GM12878 (cell line): ENCODE measurements around the gene SACS. TPM values are rescaled to one million over a fixed set of nuclear protein-coding genes. Genes with fewer than 3 reads are reported as not detected.

Experiments
- ATAC-seq: fragments of 200-7000 bp; cut with Tn5 transposase; 3 replicates; pipeline ENCODE4 v1.9.1; 2020; ENCODE audit warnings: mild to moderate bottlenecking, moderate library complexity
- BruUV-seq: library from RNA; stranded (reverse); fragments of 400-500 nt; replicated peaks from 2 replicates; lab custom pipeline; 2021; lab: Mats Ljungman, UMichigan
- CTCF ChIA-PET: fragments of 300-600 bp; sonication (Branson Sonifier 250); formaldehyde crosslinking; extraction: SDS; loops from one replicate; lab custom pipeline; 2021; ENCODE audit warnings: inconsistent platforms; lab: Yijun Ruan, JAX
- POLR2A ChIA-PET: fragments of 350-600 bp; formaldehyde crosslinking; extraction: SDS; loops from one replicate; lab custom pipeline; 2021; ENCODE audit warnings: inconsistent platforms; lab: Charles Lee
- RAD21 ChIA-PET: fragments of 300-600 bp; sonication (Branson Sonifier 250); formaldehyde crosslinking; loops from one replicate; lab custom pipeline; 2023; ENCODE audit warnings: antibody characterized with exemption; ENCODE audit not compliant: unreplicated experiment; lab: Charles Lee
- SMC1A ChIA-PET: fragments of 300-600 bp; sonication (Branson Sonifier 250); formaldehyde crosslinking; loops from one replicate; lab custom pipeline; 2023; ENCODE audit not compliant: unreplicated experiment, uncharacterized antibody; lab: Charles Lee
- DNase-seq: peaks from one replicate; pipeline ENCODE4 v3.0.0-alpha.2; 2011; ENCODE audit warnings: low read depth, low spot score
- FAIRE-seq: peaks from 3 replicates; lab custom pipeline; 2011; peaks lifted over from hg19 to GRCh38; lab: Jason Lieb, UNC
- H2AFZ ChIP-seq: 2 replicates; pipeline ENCODE4 v1.6.0; 2011; ENCODE audit warnings: low read depth, low read length, control low read depth; ENCODE audit not compliant: control insufficient read depth
- H3K27ac ChIP-seq: 2 replicates; pipeline ENCODE4 v1.5.1; 2011; ENCODE audit warnings: control low read depth; ENCODE audit not compliant: control insufficient read depth, insufficient read depth
- H3K27me3 ChIP-seq, 2 experiments: replicated peaks in 1 of 2; 2 replicates each; pipeline versions ENCODE4 v1.6.0 to v1.6.1; 2011; ENCODE audit warnings: low read length in 1 of 2; ENCODE audit not compliant: control insufficient read depth in 2 of 2, insufficient read depth in 2 of 2
- H3K36me3 ChIP-seq, 2 experiments: 2 replicates each; pipeline ENCODE4 v1.5.1; 2011; ENCODE audit warnings: low read length in 1 of 2; ENCODE audit not compliant: control insufficient read depth in 2 of 2, insufficient read depth in 2 of 2
- H3K4me1 ChIP-seq: 2 replicates; pipeline ENCODE4 v1.6.1; 2011; ENCODE audit warnings: mild to moderate bottlenecking, low read length, moderate library complexity, mixed read lengths; ENCODE audit not compliant: control insufficient read depth, insufficient read depth
- H3K4me2 ChIP-seq: 2 replicates; pipeline ENCODE4 v1.6.0; 2011; ENCODE audit warnings: control low read depth; ENCODE audit not compliant: control insufficient read depth, insufficient read depth
- H3K4me3 ChIP-seq: fragments of 200-600 bp; sonication (generic); 2 replicates; pipeline ENCODE4 v1.5.1; 2016
- H3K79me2 ChIP-seq: 2 replicates; pipeline ENCODE4 v1.6.0; 2011; ENCODE audit warnings: low read length; ENCODE audit not compliant: control insufficient read depth, insufficient read depth
- H3K9ac ChIP-seq: 2 replicates; pipeline ENCODE4 v1.8.0; 2011; ENCODE audit warnings: low read length, control low read depth, mixed read lengths; ENCODE audit not compliant: control insufficient read depth, insufficient read depth
- H3K9me3 ChIP-seq: replicated peaks from 3 replicates; pipeline ENCODE4 v1.5.1; 2011; ENCODE audit warnings: mild to moderate bottlenecking, low read length; ENCODE audit not compliant: control insufficient read depth, insufficient read depth
- H4K20me1 ChIP-seq: 2 replicates; pipeline ENCODE4 v1.6.0; 2011; ENCODE audit not compliant: control insufficient read depth, insufficient read depth
- ATF7 ChIP-seq: fragments of 450-650 bp; IDR thresholded peaks from 2 replicates; pipeline ENCODE4 v1.6.1; 2016; ENCODE audit warnings: low read depth, mild to moderate bottlenecking
- IKZF2 ChIP-seq, 2 experiments: fragments of 450-650 bp; IDR thresholded peaks; 2 replicates each; pipeline ENCODE4 v1.6.1; 2017; ENCODE audit warnings: mild to moderate bottlenecking in 2 of 2, moderate library complexity in 2 of 2
- LARP7 ChIP-seq: fragments of 450-650 bp; IDR thresholded peaks from 2 replicates; pipeline ENCODE4 v1.6.1; 2017; ENCODE audit warnings: mild to moderate bottlenecking
- MXI1 ChIP-seq: fragments of 150-350 bp; IDR thresholded peaks from 2 replicates; pipeline ENCODE4 v1.6.1; 2011; ENCODE audit warnings: low read depth, mild to moderate bottlenecking, inconsistent platforms, low read length, improper control_type of control experiment
- NR2C2 ChIP-seq: IDR thresholded peaks from 2 replicates; pipeline ENCODE4 v1.6.1; 2011; ENCODE audit warnings: borderline replicate concordance, low read depth; ENCODE audit not compliant: control insufficient read depth, insufficient read length
- RFX5 ChIP-seq: IDR thresholded peaks from 2 replicates; pipeline ENCODE4 v1.6.1; 2011; ENCODE audit warnings: low read depth, low read length, improper control_type of control experiment
- SMAD1 ChIP-seq: fragments of 450-650 bp; IDR thresholded peaks from 2 replicates; pipeline ENCODE4 v1.6.1; 2018; ENCODE audit warnings: mild to moderate bottlenecking, low read depth; ENCODE audit not compliant: partially characterized antibody
- ZBTB4 ChIP-seq: fragments of 450-650 bp; formaldehyde crosslinking; IDR thresholded peaks from 2 replicates; pipeline ENCODE4 v1.4.0; 2022; ENCODE audit warnings: mild to moderate bottlenecking, moderate library complexity
- WGBS: methylation state at CpG from one replicate; pipeline ENCODE4 v1.1.6; 2016; ENCODE audit warnings: low lambda C conversion rate; ENCODE audit not compliant: insufficient replicate concordance, insufficient coverage; ENCODE audit errors: missing lambda C conversion rate; 5-methylcytosine and 5-hydroxymethylcytosine counted together
- in situ Hi-C: fragments of 300-500 bp; cut with MboI; formaldehyde crosslinking; loops from 9 replicates; pipeline ENCODE4 v1.14.3; 2018; ENCODE audit warnings: mixed read lengths
- intact Hi-C: fragments of 100-400 bp; cut with micrococcal nuclease; formaldehyde crosslinking; loops from one replicate; pipeline ENCODE4 v1.14.2; 2022; ENCODE audit not compliant: unreplicated experiment
- polyA plus RNA-seq, 11 experiments: library from polyadenylated mRNA; depleted of rRNA in 4 of 11; unstranded in 6 of 11; stranded (reverse) in 5 of 11; fragments of >200 nt; fragmentation: Nextera tagmentation in 4 of 11; fragmentation: Illumina TruSeq in 1 of 11; extraction: Ambion mirVana in 4 of 11; extraction: Trizol in 1 of 11; gene quantifications; 1 replicate in 1 of 11; 2 replicates in 10 of 11; pipeline versions ENCODE4 v1.2.1 to v1.2.3, GENCODE V29; 2011 to 2016; ENCODE audit warnings: inconsistent platforms in 2 of 11, missing spikeins in 2 of 11, low read depth in 1 of 11
- total RNA-seq, 4 experiments: library from RNA; depleted of rRNA in 3 of 4; stranded (reverse); fragments of >200 nt in 3 of 4; fragmentation: Illumina TruSeq in 1 of 4; extraction: Trizol in 1 of 4; gene quantifications; 2 replicates each; pipeline versions ENCODE4 v1.2.1 to v1.2.3, GENCODE V29; 2013 to 2021
- TF ChIP-seq, protein P1 (sequence below): IDR thresholded peaks from 2 replicates; pipeline ENCODE4 v1.6.1; 2011; ENCODE audit warnings: borderline replicate concordance, low read depth, mild to moderate bottlenecking, moderate library complexity, low read length; ENCODE audit not compliant: insufficient read depth, poor library complexity, severe bottlenecking
- TF ChIP-seq, protein P2 (sequence below): IDR thresholded peaks from 2 replicates; pipeline ENCODE4 v1.6.1; 2012; ENCODE audit warnings: improper control_type of control experiment, low read depth, low read length; ENCODE audit not compliant: insufficient replicate concordance

SACS gene
- total and polyA plus RNA-seq, 10 of the 15 experiments (the other 5 are each of a cell fraction or from before 2014, with no cell fraction given) = 9.9 to 74.9 (median 22.1) TPM

DNA sequence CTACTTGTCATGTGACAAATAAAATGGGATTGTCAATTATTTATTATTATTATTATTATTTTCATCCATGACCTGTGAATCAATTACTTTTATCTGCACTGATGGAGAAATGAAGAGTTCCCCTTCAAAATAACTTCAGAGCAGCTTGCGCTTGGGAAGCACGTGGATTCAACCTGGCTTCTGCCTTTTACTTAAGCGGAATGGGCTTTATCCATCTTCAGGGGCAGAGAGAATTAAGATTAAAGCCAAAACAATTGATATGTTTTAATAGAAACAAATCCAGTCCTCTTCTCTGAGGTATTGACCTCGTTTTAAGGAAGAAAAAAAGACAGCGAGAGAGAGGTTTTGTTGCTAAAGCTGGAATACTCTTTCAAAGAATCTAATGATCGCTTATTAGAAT lies 876 bp downstream of the SACS start (continued):
- TF ChIP-seq ATF7 = no peak
- TF ChIP-seq SMAD1 = no peak
- no peak for TF ChIP-seq NR2C2
- no peak for TF ChIP-seq ZBTB4 (CRISPR knock-in tag)

DNA sequence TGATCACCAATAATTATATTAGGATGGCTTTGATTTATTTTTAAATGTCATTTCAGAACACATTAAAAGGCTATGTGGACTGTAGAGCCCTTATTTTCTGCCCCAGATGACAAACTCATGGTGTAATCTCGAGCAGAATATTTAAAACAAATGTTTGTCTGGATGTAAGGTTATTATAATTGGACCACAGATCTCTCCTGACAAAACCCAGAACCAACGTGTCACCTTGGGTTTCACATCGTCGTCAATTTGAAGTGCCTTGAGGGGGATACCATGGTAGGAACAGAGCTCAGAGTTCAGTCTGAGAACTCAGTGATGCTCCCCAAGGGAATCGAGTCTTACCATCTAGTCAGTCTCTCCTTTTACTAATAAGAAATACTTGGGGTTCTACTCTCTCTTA lies 2.8 kb downstream of the SACS start:
- H3K27ac ChIP-seq = no peak overlapping the region
- no peaks in the 10 kb centered on the region; a peak in 3 of 4 replicates for H3K27me3 ChIP-seq
- no peaks in the 10 kb centered on the region for H3K9me3 ChIP-seq
- DNase-seq (no peak), ATAC-seq (no peak), FAIRE-seq (no peak)
- no peaks in the 10 kb centered on the region for H3K4me1 ChIP-seq
- intact Hi-C loops = no loop called here
- RAD21 ChIA-PET = no interaction called here
- no TSS peak for BruUV-seq
- no peak overlapping the region for H3K4me2 ChIP-seq
- 26% methylated on average over 5 of the region's 5 CpGs for WGBS
- SMC1A ChIA-PET = interaction anchor here (0.6 kb wide), 1 partner anchor 468 kb away, joined by 3 read pairs; no protein-coding TSS in a partner anchor
- CTCF ChIA-PET = interaction anchor here (0.7 kb wide), 1 partner anchor 751 kb away, joined by 4 read pairs; no protein-coding TSS in a partner anchor
- no peaks in the 10 kb centered on the region for H4K20me1 ChIP-seq
- no peak overlapping the region for H3K4me3 ChIP-seq
- POLR2A ChIA-PET = no interaction called here
- H3K36me3 ChIP-seq = no peaks in the 10 kb centered on the region
- no peak overlapping the region for H2AFZ ChIP-seq
- H3K9ac ChIP-seq = no peak overlapping the region
- no peaks in the 10 kb centered on the region for H3K79me2 ChIP-seq
- in situ Hi-C loops = no loop called here
- TF ChIP-seq MXI1 = no peak
- TF ChIP-seq NR2C2 = no peak
- TF ChIP-seq LARP7 = no peak
- TF ChIP-seq RFX5 = no peak
- TF ChIP-seq, protein P1, sequence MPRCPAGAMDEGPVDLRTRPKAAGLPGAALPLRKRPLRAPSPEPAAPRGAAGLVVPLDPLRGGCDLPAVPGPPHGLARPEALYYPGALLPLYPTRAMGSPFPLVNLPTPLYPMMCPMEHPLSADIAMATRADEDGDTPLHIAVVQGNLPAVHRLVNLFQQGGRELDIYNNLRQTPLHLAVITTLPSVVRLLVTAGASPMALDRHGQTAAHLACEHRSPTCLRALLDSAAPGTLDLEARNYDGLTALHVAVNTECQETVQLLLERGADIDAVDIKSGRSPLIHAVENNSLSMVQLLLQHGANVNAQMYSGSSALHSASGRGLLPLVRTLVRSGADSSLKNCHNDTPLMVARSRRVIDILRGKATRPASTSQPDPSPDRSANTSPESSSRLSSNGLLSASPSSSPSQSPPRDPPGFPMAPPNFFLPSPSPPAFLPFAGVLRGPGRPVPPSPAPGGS = no peak
- TF ChIP-seq IKZF2 (IDR thresholded peaks at IDR 0.05) = no peak
- TF ChIP-seq, protein P2, sequence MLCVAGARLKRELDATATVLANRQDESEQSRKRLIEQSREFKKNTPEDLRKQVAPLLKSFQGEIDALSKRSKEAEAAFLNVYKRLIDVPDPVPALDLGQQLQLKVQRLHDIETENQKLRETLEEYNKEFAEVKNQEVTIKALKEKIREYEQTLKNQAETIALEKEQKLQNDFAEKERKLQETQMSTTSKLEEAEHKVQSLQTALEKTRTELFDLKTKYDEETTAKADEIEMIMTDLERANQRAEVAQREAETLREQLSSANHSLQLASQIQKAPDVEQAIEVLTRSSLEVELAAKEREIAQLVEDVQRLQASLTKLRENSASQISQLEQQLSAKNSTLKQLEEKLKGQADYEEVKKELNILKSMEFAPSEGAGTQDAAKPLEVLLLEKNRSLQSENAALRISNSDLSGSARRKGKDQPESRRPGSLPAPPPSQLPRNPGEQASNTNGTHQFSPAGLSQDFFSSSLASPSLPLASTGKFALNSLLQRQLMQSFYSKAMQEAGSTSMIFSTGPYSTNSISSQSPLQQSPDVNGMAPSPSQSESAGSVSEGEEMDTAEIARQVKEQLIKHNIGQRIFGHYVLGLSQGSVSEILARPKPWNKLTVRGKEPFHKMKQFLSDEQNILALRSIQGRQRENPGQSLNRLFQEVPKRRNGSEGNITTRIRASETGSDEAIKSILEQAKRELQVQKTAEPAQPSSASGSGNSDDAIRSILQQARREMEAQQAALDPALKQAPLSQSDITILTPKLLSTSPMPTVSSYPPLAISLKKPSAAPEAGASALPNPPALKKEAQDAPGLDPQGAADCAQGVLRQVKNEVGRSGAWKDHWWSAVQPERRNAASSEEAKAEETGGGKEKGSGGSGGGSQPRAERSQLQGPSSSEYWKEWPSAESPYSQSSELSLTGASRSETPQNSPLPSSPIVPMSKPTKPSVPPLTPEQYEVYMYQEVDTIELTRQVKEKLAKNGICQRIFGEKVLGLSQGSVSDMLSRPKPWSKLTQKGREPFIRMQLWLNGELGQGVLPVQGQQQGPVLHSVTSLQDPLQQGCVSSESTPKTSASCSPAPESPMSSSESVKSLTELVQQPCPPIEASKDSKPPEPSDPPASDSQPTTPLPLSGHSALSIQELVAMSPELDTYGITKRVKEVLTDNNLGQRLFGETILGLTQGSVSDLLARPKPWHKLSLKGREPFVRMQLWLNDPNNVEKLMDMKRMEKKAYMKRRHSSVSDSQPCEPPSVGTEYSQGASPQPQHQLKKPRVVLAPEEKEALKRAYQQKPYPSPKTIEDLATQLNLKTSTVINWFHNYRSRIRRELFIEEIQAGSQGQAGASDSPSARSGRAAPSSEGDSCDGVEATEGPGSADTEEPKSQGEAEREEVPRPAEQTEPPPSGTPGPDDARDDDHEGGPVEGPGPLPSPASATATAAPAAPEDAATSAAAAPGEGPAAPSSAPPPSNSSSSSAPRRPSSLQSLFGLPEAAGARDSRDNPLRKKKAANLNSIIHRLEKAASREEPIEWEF = no peak
